ENCODE results near the gene SNX6.

GRCh38 chr14:34655959-34656358 lies 26.0 kb upstream of the SNX6 start:
- TF ChIP-seq, protein P1, sequence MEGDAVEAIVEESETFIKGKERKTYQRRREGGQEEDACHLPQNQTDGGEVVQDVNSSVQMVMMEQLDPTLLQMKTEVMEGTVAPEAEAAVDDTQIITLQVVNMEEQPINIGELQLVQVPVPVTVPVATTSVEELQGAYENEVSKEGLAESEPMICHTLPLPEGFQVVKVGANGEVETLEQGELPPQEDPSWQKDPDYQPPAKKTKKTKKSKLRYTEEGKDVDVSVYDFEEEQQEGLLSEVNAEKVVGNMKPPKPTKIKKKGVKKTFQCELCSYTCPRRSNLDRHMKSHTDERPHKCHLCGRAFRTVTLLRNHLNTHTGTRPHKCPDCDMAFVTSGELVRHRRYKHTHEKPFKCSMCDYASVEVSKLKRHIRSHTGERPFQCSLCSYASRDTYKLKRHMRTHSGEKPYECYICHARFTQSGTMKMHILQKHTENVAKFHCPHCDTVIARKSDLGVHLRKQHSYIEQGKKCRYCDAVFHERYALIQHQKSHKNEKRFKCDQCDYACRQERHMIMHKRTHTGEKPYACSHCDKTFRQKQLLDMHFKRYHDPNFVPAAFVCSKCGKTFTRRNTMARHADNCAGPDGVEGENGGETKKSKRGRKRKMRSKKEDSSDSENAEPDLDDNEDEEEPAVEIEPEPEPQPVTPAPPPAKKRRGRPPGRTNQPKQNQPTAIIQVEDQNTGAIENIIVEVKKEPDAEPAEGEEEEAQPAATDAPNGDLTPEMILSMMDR (conservative IDR thresholded peaks at IDR 0.05; ENCODE audit: low read depth, low read length) = no peak
- TF ChIP-seq EZH2 (IDR thresholded peaks at IDR 0.05; ENCODE audit: borderline replicate concordance, low read depth, low read length, poor library complexity, severe bottlenecking) = no peak
